Suppressor macrophage treated with lipopolysaccharide for 4 hours (primary cell): ENCODE data around the gene COIL.
"Not testable (repeated sequence)": the region's sequence is repeated elsewhere in the genome, so short reads cannot be mapped to it uniquely, and the experiment has no call there.

Experiments used
- DNase-seq: peaks from one replicate; pipeline ENCODE4 v3.0.0-alpha.2; 2020

The COIL gene, protein sequence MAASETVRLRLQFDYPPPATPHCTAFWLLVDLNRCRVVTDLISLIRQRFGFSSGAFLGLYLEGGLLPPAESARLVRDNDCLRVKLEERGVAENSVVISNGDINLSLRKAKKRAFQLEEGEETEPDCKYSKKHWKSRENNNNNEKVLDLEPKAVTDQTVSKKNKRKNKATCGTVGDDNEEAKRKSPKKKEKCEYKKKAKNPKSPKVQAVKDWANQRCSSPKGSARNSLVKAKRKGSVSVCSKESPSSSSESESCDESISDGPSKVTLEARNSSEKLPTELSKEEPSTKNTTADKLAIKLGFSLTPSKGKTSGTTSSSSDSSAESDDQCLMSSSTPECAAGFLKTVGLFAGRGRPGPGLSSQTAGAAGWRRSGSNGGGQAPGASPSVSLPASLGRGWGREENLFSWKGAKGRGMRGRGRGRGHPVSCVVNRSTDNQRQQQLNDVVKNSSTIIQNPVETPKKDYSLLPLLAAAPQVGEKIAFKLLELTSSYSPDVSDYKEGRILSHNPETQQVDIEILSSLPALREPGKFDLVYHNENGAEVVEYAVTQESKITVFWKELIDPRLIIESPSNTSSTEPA

DNA sequence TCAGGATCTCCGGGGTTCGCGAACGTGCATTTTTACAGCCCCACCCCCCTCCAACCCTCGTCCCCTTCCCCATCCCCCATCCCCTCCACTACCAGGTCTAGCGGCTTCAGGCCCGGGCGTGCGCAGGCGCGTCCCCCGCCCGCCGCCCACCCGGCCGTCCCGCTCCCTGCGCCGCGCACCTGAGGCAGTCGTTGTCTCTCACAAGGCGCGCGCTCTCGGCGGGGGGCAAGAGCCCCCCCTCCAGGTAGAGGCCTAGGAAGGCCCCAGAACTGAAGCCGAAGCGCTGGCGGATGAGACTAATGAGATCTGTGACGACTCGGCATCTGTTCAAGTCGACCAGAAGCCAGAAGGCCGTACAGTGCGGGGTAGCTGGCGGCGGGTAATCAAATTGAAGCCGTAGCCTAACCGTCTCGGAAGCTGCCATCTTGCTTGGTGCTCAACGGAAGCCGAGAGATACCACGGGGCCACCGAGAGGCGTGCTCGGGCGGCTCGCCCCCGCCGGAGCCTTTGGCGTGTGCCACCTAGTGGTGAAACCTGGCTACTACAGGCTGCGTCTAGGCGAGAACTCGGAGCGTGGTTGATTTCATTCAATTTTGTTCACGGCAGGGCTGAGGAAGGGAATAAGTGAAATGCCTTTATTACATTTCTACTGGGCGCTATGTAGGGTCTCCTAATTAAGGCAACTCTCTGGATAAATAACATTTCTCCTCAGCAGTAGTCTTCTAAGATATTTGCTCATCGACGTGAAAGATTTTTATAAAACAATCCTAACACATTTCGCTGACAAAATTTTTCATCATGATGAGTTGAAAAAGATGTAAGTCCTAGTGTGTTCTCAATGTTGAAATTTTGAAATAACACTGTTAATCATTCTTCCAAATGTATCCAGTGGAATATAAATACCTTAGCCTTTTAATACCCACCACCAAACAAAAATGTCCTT, at the start of gene COIL:
TSS of gene COIL (minus strand) at position 455 of the 943 bp plus-strand sequence. CDS start at position 424, 31 bp downstream.
- DNase-seq, result peak; percentile 96

DNA sequence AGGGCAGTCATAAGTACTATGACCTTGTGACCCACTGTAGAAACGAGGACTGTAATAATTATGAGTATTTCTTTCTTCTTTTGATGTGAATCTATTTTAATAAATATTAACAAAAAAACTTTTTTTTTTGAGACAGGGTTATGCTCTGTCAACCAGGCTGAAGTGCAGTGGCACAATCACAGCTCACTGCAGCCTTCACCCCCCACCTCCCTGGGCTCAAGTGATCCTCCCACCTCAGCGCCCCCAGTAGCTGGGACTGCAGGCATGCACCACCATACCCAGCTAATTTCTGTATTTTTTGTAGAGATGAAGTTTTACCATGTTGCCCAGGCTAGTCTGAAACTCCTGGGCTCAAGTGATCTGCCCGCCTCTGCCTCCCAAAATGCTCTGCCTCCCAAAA, 49.6 kb upstream of the COIL start:
- no peak for DNase-seq

DNA sequence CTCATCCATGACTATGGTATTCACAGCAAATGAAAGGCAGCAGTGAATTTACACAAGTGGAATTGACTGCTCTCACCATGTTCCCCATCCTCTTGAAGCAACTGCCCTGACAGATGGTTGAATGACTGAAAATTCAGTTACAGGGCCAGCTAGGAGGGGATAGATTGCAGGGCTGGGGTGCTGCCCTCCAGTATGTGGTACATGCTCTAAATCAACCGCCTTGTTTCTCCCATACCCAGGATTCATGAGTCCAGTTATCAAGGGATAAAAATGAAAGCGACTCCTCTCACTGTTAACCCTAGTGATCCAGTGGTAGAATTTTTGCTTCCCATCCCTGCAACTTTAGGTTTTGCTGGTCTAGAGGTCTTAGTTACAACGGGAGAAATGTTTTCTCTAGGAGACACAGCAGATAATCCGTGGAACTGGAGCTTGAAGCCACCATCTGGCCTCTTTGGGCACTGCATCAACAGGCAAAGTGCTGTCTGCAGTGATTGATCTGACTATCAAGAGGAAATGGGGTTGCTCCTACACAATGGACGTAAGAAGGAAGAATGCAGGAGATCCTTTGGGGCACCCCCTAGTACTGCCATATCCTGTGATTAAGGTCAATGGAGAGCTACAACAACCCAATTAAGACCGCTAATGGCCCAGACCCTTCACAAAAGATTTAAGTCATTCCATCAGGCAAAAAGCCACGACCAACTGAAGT, 49.0 kb upstream of the COIL start:
- DNase-seq, result peak; percentile 53

DNA sequence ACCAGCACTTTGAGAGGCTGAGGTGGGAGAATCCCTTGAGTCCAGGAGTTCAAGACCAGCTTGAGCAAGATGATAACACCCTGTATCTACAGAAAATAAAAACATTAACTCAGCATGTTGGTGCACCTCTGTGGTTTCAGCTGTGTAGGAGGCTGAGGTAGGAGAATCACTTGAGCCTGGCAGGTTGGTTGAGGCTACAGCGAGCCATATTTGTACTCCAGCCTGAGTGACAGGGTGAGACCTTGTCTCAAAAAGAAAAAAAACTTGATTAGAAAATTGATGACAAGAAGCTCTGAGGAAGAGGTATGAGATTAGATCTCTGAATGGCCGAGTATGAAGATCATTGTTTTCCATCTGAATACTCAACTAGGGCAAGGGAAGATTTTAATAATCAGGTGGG, 48.1 kb upstream of the COIL start:
- no peak for DNase-seq

DNA sequence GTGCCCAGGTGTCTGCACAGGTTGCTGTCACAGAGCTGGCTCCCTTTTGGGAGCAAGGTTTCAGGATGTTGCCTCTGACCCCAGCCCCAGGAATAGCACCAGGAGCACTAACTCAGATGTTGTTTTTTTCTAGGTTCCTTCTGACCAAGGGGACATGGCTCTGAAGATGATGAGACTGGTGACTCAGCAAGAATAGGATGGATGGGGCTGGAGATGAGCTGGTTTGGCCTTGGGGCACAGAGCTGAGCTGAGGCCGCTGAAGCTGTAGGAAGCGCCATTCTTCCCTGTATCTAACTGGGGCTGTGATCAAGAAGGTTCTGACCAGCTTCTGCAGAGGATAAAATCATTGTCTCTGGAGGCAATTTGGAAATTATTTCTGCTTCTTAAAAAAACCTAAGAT, 45.2 kb upstream of the COIL start:
- DNase-seq, result no peak

DNA sequence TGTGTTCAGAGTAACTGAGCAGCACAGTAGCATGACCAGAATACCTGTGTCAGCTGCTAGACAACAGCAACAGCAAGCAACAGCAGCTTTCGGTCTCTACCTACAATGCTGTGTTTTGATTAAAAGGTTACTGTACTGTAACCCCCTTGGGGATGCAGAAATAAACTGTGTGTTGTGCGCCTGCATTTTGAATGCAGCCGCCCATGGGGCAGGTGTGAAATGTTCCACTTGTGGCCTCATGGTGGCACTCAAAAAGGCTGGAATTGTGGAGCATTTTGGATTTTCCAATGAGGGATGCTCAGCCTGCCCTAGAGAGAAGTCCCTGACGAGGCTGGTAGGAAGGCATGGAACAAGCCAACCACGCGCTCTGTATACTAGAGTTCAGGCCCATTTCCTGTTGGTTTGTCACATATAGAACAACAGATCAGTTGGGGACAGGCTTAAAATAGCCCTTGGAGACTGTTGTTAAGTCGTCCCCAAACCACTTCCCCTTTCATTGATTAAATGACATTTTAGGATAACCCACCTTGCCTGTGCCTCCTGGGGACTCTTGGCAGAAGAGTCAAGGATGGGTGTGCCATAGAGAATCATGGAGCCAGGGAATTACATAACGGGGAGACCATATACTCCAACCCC, 44.2 kb upstream of the COIL start:
- DNase-seq, result peak; percentile 30

DNA sequence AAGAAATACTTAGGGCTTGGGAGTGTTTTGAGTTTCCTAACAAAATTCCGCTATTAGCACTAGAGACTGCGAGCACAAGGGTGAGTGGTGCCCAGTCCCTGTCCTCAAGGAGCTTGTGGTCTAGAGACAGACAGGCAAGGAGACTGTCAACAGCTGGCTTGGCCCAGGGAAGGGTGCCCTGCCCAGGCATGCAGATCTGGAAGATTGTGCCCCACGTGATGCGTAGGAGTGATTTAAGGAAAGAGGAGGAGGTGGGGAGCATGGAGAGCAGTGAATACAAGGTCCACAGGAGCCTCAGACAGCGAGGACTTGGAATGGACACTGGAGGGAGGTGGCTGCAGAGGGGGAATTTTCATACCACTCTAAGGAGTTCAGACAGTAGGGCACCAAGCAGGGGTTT, 42.1 kb upstream of the COIL start:
- DNase-seq, result no peak

DNA sequence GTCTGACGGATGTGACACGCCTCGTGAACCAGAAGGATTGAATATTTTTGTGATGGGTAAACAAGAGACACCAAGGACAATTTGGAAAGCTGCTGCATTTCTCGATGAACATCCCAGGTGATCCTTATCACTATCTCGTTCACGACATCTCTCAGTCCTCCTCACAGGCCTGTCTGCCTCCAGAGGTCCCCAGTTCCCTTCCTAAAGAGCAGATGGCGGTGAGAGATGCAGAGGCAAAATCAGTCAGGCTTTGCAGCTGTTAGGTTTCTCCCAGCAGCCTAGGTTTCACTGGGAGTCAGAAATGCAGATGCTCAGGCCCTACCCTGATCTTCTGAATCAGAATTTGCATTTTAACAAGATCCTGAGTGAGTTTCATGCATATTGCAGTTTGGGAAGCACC, 40.7 kb upstream of the COIL start:
- no peak for DNase-seq

DNA sequence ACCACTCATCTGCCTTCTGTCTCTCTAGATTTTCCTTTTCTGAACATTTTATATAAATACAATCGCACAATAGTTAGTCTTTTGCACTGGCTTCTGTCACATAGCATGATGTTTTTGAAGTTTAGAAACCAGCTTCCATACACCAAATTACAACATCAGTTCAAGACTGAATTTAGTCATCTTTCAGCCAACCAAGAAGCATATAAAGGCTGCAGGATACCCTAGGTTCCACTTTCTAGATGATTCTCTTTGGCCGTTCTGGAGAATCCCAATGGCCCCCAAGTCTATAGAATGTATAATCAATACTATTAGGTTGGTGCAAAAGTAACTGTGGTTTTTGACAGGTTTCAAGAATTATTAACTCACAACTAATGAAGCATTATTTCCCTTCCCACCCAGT, 36.5 kb upstream of the COIL start:
- DNase-seq, result no peak

DNA sequence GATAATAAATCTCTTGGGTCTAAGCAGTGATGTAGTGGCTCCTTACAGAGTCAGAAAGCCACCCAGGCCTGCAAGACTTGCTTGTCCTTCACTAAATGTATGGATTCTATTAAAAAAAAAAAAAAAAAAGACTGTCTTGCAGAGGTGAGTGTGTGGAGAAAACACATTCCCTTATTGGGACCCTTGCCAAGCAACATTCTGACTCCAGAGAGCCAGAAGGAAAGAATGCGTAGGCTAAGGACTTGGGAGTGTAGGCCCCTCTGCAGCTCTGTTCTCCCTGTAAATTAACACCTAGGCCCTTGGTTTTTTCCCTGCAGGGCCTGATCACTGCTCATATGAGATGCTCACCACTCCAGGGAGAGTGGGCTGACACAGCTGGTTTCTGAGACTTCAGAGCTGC, 34.9 kb upstream of the COIL start:
- DNase-seq, result no peak

DNA sequence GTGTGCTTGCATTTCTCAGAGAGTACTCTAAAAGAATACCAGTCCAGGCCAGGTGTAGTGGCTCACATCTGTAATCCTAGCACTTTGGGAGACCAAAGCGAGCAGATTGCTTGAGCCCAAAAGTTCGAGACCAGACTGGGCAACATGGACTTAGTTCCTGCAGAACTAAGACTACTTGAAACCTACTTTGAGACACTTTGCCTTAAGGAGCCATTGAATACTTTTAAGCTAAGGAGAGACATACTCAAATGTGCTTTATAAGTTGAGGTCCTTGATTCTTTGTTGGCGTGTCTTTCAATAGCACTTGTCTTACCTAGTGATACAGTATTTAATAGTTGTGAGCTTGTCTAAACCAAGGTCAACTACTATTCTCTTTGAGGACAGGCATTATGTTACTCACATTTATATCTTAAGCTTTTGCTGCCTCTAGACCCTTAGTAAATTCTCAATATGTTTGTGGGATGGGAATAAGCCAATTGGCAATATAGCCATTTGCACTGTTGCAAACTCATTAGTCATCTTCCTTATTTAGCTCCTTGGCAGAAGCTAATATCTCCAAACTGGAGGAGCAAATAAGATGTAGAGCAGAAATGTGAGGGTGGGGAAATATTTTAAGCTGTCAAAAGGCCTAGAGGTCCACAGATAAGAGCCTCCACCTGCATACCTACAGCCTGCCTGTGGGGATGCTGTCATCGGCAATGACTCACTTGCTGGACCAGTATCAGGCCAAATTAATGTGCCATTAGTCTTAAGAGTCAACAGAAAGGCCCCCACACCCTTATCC, 33.4 kb upstream of the COIL start:
- DNase-seq, result no peak

DNA sequence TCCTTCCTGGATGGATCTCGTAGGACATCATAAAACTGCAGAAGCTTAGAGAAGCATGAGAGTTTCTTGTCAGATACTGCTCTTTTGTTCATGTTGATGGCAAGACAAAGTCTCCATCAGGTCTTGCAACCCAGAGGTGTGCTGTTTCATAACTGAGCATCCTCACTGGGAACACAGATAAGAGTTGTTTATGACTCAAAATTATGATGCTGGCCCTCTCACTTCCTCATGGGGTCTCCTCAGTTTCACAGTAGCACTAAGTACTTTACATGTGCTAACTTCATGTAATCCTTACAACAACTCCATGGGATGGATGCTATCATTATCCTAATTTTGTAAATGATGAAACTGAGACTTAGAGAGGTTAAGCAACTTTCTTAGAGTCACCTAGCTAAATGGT, 31.5 kb upstream of the COIL start:
- DNase-seq, result no peak

DNA sequence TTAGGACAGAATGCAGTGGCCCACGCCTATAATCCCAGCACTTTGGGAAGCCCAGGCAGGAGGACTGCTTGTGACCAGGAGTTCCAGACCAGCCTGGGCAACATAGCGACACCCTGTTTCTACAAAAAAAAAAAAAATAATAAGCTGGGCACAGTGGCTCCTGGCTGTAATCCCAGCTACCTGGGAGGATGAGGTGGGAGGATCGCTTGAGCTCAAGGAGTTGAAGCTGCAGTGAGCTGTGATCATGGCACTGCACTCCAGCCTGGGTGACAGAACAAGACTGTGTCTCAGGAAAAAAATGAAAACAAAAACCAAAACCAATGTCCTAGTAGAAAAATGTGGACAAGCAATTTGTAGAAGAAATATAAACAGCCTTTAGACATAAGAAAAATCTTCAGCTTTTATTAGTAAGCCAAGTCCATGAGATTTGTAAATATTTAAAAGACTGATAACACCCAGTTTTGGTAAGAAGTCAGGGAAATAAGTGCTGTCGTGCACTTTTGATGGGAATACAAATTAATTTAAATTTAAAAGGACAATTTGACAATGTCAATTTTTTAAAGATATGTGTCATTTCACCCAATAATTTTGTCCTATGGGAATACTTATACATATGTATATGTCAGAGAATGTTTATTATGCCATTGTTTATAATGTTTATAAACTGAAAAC, 28.2 kb upstream of the COIL start:
- DNase-seq, result no peak

DNA sequence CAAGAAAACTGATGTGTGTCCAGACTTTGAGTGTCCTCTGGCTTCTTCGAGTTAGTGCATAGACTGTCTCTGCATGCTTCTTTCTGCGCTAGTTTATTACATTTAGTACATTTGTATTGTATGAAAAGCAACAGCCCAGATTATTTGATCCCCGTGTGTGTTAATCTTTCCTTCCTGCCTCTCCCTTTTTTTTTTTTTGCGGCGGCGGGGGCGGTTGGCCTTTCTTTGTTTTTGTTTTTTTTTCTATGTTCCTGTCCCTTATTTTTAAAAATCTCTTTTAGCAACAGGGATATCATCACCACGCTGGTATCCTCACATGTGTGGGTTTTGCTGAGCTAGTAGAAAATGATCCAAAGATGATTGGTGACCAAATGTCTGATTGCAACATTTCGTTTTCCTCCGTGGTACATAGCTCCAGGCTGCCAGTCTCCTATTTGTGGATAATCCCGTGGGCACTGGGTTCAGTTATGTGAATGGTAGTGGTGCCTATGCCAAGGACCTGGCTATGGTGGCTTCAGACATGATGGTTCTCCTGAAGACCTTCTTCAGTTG, 26.5 kb upstream of the COIL start:
- DNase-seq, result no peak

DNA sequence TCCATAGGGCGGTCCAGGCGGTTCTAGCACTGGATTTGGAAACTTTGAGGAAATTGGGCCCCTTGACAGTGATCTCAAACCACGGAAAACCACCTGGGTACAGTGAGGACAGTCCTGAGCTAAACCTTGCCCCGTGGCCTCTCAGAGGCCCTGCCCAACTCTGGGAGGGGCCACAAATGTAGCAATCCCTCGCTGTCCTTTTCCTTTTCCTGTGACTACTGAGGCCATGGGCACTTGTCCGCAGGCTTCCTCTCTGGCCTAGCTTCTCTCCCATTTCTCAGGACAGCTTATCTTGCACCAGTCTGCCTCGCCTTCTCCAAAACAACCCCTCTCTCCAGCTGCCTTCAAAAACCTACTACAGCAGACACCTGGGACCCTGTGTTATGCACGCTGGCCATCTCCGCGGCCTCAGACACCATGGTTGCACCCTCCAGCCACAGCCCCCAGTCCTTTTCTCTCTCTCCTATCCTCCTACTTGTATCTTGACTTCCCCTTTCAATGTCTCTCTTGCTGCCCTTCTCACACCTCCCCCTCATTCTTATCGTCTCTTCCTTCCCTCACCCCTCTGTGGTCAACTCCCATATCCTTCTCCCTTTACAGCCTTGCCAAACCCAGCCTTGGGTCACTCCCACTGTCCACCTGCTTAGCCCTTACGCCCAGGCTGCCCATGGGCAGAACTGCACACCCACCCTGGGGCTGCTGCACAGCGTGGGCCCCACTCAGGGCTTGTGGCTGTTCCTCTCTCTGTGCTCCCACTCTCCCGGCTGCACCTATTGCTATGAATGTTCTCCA, 24.7 kb upstream of the COIL start:
- peak; percentile 45 for DNase-seq

DNA sequence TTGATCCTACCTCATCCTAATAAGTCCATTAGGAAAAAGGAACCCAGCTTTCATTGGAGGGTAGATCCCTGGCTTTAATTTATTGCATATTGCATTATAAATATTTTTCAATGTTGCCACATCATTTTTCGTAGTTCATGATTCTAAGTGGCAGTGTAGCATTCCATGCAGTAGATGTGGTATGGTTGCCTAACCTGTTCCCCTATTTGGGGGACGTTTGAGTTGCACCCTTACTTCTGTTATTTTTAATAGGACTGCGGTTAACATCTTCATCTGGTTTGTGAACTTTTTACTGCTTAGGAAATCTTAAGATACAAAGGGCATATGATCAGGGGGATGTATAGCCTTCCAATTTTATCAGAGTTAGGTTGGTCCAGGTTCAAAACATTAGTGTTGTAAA, 22.5 kb upstream of the COIL start:
- DNase-seq, result no peak

DNA sequence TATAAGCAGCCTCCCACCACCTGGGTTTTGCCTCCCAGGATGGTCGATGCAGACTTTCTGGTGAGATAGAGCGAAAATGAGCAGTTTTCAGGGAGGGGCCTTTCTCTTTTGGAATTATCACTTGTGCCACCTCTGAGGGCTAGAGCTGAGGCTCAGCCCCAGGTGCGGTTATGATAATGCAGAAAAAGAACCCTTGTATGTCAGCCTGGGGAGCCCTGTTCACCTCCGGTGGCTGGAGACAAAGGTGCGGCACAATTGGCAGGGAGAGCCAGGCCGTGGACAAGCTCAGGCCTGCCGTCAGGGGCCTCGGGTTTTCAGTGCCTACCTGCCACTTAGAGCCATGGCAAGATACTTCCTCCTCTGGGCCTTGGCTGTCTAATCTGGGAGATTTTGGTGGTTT, 21.5 kb upstream of the COIL start:
- no peak for DNase-seq

DNA sequence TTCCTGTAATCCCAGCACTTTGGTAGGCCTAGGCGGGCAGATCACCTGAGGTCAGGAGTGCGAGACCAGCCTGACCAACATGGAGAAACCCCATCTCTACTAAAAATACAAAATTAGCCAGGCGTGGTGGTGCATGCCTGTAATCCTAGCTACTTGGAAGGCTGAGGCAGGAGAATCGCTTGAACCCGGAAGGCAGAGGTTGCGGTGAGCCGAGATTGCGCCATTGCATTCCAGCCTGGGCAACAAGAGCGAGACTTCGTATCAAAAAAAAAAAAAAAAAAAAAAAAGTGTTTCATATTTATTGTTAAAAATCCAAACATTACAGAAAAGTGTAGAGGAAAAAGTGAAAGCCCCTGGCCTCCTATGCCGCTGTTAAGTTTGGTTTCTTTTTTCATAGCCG, 19.7 kb upstream of the COIL start:
- DNase-seq, result not testable (repeated sequence)

DNA sequence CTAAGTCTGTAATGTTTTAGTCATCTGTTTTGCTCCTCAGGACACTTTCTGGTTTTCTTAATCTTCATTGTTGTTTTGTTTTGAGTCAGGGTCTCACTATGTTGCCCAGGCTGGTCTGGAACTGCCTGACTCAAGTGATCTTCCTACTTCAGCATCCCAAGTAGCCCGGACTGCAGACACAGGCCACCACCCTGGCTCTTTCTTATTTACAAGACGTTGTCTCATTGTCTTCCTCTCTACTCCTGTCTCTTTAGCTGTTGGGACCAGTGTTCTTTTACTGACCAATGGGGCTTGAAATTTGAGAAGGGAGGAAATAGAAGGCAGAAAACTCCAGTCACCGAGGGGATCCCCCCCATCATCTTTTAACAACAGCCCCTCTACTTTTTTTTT, 18.2 kb upstream of the COIL start:
- peak; percentile 16 for DNase-seq
